Gastrocnemius medialis (tissue), 4 donors: ENCODE data around the gene MMP14. TPM values are rescaled to one million over a fixed set of nuclear protein-coding genes. Genes with fewer than 3 reads are reported as not detected.

Experiments used
- ATAC-seq, 2 donors: fragments of 150-250 bp; one replicate each; pipeline ENCODE4 v1.9.1; 2016
- DNase-seq, 2 donors: peaks; one replicate each; pipeline ENCODE4 v3.0.0-alpha.2; 2019
- H3K27ac ChIP-seq, 4 donors: fragments of 200-600 bp; sonication (generic); 1 replicate in 1 of 4; 2 replicates in 3 of 4; pipeline ENCODE4 v1.5.1; 2016 to 2018; ENCODE audit warnings: mild to moderate bottlenecking in 2 of 4, moderate library complexity in 1 of 4
- H3K27me3 ChIP-seq, 3 donors: fragments of 200-600 bp; sonication (generic) in 2 of 3; 1 replicate in 1 of 3; 2 replicates in 2 of 3; pipeline versions ENCODE4 v1.5.1 to v1.6.0; 2016 to 2019; ENCODE audit warnings: mild to moderate bottlenecking in 1 of 3, moderate library complexity in 1 of 3
- H3K36me3 ChIP-seq, 2 donors: fragments of 200-600 bp; sonication (generic) in 1 of 2; one replicate each; pipeline ENCODE4 v1.5.1; 2017 to 2018
- H3K4me1 ChIP-seq, 2 donors: fragments of 200-600 bp; sonication (generic) in 1 of 2; one replicate each; pipeline ENCODE4 v1.5.1; 2016 to 2017; ENCODE audit warnings: mild to moderate bottlenecking in 2 of 2
- H3K4me3 ChIP-seq, 4 donors: fragments of 200-600 bp; sonication (generic) in 3 of 4; 1 replicate in 1 of 4; 2 replicates in 3 of 4; pipeline ENCODE4 v1.5.1; 2016 to 2019; ENCODE audit warnings: mild to moderate bottlenecking in 2 of 4
- H3K9me3 ChIP-seq, 3 donors: fragments of 200-600 bp; sonication (generic) in 2 of 3; 1 replicate in 1 of 3; 2 replicates in 2 of 3; pipeline ENCODE4 v1.5.1; 2016 to 2019
- POLR2A ChIP-seq, 2 donors: fragments of 450-650 bp; IDR thresholded peaks; one replicate each; pipeline ENCODE4 v1.6.1; 2017; ENCODE audit warnings: antibody characterized with exemption in 2 of 2, mild to moderate bottlenecking in 2 of 2, moderate library complexity in 2 of 2
- in situ Hi-C, 4 donors: fragments of 200-750 bp; cut with MboI; loops; one replicate each; pipeline versions ENCODE4 v1.15.0 to v1.8.0; 2017; ENCODE audit warnings: low sequenced_read_pairs in 4 of 4
- intact Hi-C: fragments of 100-400 bp; cut with DNase I; formaldehyde crosslinking; loops from one replicate; pipeline ENCODE4 v1.15.1; 2023; ENCODE audit warnings: low total_unique reads
- total RNA-seq, 4 donors: library from RNA; depleted of rRNA; stranded (reverse); fragments of >200 nt; gene quantifications; one replicate each; pipeline versions ENCODE4 v1.1.0 to v1.2.3, GENCODE V29; 2016
- TF ChIP-seq, protein P1 (sequence below), 5 experiments: fragments of 450-650 bp in 3 of 5; fragments of 200-600 bp in 2 of 5; sonication (generic) in 2 of 5; IDR thresholded peaks in 4 of 5; conservative IDR thresholded peaks in 1 of 5; 1 replicate in 4 of 5; 2 replicates in 1 of 5; pipeline ENCODE4 v1.5.1; 2016 to 2019; ENCODE audit warnings: antibody characterized with exemption in 5 of 5, mild to moderate bottlenecking in 3 of 5, moderate library complexity in 3 of 5

MMP14 gene
- total RNA-seq, 4 donors from 2014 or later: 14.9 to 29.7 (median 20.8) TPM

DNA sequence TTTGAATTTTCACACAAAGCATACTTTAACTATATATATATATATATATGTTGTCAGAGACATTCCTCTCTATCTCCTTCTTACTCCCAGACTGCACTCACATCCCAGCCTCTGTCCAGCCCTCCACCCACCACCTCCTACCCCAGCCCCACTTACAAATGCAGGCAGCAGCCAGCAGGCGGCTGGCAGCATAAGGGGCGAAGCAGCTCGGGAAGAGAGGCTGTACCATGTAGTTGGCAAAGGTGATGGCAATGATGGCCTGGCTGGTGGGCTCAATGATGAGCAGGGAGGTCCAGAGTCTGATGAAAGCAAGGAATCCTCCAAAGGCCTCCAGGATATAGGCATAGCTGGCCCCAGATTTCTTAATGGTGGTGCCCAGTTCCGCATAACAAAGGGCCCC is 23.6 kb upstream of the MMP14 start:
- Histone ChIP-seq H3K9me3 (no peaks in the 10 kb centered on the region), H3K27ac (no peak overlapping the region), H3K36me3 (no peaks in the 10 kb centered on the region), H3K4me3 (no peak overlapping the region), H3K27me3 (no peaks in the 10 kb centered on the region), H3K4me1 (no peaks in the 10 kb centered on the region)
- TF ChIP-seq POLR2A (IDR thresholded peaks at IDR 0.05): no peak
- TF ChIP-seq, protein P1, sequence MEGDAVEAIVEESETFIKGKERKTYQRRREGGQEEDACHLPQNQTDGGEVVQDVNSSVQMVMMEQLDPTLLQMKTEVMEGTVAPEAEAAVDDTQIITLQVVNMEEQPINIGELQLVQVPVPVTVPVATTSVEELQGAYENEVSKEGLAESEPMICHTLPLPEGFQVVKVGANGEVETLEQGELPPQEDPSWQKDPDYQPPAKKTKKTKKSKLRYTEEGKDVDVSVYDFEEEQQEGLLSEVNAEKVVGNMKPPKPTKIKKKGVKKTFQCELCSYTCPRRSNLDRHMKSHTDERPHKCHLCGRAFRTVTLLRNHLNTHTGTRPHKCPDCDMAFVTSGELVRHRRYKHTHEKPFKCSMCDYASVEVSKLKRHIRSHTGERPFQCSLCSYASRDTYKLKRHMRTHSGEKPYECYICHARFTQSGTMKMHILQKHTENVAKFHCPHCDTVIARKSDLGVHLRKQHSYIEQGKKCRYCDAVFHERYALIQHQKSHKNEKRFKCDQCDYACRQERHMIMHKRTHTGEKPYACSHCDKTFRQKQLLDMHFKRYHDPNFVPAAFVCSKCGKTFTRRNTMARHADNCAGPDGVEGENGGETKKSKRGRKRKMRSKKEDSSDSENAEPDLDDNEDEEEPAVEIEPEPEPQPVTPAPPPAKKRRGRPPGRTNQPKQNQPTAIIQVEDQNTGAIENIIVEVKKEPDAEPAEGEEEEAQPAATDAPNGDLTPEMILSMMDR (IDR thresholded peaks at IDR 0.05 in 4 of 5, conservative IDR thresholded peaks at IDR 0.05 in 1 of 5): no peak
- intact Hi-C loops: no loop called here
- in situ Hi-C loops: no loop called here
- no peak for DNase-seq
- ATAC-seq: no peak

DNA sequence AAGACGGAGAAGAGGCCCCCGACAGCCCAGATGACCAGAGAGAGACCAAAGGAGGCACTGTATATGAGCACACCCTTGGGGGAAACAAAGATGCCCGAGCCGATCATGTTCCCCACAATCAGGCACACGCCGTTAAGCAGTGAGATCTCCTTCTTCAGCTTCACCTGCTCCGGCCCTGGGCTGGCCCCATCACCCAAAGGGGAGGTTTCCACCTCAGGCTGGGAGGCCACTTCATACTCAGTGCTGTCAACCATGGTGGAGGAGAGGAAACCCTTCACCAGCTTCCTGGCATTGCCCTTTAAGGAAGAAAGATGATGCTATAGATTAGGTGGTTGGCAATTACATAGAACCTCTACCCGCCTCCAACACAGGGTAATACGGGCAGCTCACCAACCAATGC is 23.2 kb upstream of the MMP14 start:
- no peak overlapping the region for H3K27ac ChIP-seq
- no peaks in the 10 kb centered on the region for H3K9me3 ChIP-seq
- in situ Hi-C loops: no loop called here
- intact Hi-C loops: no loop called here
- TF ChIP-seq, protein P1 (IDR thresholded peaks at IDR 0.05 in 4 of 5, conservative IDR thresholded peaks at IDR 0.05 in 1 of 5): no peak
- no peak for TF ChIP-seq POLR2A (IDR thresholded peaks at IDR 0.05)
- ATAC-seq (no peak), DNase-seq (no peak)
- H3K4me3 ChIP-seq: no peak overlapping the region
- H3K27me3 ChIP-seq: no peaks in the 10 kb centered on the region
- no peaks in the 10 kb centered on the region for H3K4me1 ChIP-seq
- no peaks in the 10 kb centered on the region for H3K36me3 ChIP-seq

DNA sequence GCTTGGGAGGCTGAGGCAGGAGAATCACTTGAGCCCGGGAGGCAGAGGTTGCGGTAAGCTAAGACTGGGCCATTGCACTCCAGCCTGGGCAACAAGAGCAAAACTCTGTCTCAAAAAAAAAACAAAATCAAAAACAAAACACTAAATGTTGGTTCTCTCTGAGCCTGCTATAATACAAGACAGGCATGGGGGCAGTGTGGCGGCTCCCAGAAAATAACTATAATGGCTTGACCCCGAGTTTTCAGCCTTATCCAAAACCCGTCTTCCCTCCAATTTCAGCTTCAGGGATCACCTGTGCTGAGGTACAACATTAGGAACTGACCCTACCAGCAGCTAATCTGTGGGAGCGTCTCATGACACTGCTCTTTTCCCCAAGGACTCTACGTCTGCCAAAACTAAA is 22.0 kb upstream of the MMP14 start:
- TF ChIP-seq POLR2A (IDR thresholded peaks at IDR 0.05): no peak
- TF ChIP-seq, protein P1 (IDR thresholded peaks at IDR 0.05 in 4 of 5, conservative IDR thresholded peaks at IDR 0.05 in 1 of 5): no peak
- Histone ChIP-seq H3K4me1 (no peaks in the 10 kb centered on the region), H3K4me3 (no peak overlapping the region), H3K36me3 (no peaks in the 10 kb centered on the region), H3K9me3 (no peaks in the 10 kb centered on the region), H3K27me3 (no peaks in the 10 kb centered on the region), H3K27ac (no peak overlapping the region)
- in situ Hi-C loops: no loop called here
- DNase-seq (no peak), ATAC-seq (no peak)
- intact Hi-C loops: no loop called here

DNA sequence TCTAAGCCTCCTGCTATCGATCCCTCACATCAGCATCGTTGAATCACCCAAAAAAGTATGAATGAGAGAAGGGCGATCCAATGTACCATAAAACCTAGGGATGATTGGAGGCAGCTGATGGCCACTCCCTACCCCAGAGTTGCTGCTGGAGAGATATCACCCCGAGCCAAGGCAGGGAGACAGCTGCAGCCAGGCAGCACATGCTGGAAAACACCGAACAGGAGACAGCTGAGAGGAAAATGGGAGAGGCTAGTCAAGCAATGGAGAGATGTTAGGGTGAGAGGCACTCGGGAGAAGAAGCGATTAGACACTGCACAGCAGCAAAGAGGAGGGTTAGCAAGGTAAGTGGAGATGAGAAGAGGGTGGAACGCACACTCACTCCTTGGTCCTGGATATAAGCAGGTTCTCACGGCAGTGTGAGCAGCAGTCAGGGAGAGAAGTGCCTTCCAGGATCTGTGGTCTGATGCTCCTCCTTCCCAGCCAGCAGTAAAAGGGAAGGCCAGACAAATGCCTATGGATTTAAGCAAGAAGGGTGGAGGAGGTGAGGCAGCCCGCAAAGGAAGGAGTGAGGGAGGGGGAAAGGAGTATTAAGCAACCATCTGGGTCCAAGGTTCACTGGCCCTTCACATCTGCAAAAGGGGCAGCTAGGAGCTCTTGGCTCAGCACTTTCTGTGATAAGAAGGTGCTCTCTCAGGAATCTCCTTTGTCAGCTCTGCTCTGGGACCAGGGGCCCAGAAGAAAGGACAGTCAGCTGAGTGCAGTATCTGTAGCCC is 21.3 kb upstream of the MMP14 start, which contains the start of gene SLC7A7:
Gene SLC7A7 (minus strand): TSS at position 495 of the 773 bp plus-strand sequence. CDS start 2,037 bp downstream, outside the sequence.
- Histone ChIP-seq H3K27ac (no peak within 1 kb of the TSS), H3K36me3 (no peaks in the 10 kb centered on the region), H3K27me3 (no peaks in the 10 kb centered on the region), H3K9me3 (no peaks in the 10 kb centered on the region), H3K4me3 (no peak within 1 kb of the TSS), H3K4me1 (no peaks in the 10 kb centered on the region)
- no peak for ATAC-seq
- intact Hi-C loops: no loop called here
- in situ Hi-C loops: no loop called here
- no peak for DNase-seq
- TF ChIP-seq, protein P1 (IDR thresholded peaks at IDR 0.05 in 4 of 5, conservative IDR thresholded peaks at IDR 0.05 in 1 of 5): no peak
- TF ChIP-seq POLR2A (IDR thresholded peaks at IDR 0.05): no peak
